ENCODE results near the gene OR52E4. TPM values are rescaled to one million over a fixed set of nuclear protein-coding genes. Genes with fewer than 3 reads are reported as not detected.

OR52E4 gene
- total RNA-seq, 1 donor from 2014 or later: not detected

DNA sequence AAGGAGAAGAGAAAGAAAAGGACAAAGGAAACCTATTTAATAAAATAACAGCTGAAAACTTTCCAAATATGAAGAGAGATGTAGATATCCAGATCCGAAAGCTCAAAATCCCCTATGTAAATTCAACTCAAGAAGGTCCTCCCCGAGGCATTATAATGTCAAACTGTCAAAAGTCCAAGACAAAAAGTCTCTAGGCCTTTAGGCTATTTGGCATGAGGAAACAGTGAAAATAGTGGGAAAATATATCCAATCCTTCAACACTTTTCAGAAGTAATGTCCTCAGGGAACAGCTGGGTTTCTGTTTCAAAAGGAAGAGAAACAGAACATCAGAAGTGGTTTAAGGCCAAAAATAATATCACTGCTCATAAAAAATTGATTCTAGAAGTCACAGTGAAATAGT lies 1.9 kb upstream of the OR52E4 start:
- H3K27me3 ChIP-seq: no peaks in the 10 kb centered on the region
- intact Hi-C loops (cut with DNase I): no loop called here

GRCh38 chr11:5881756-5882155 lies 1.3 kb downstream of the OR52E4 start:
- Histone ChIP-seq H3K27ac (no peak overlapping the region), H3K27me3 (no peaks in the 10 kb centered on the region), H3K9me3 (no peaks in the 10 kb centered on the region), H3K4me1 (no peaks in the 10 kb centered on the region), H3K36me3 (no peaks in the 10 kb centered on the region), H3K4me3 (no peak overlapping the region)
- intact Hi-C loops (cut with DNase I): no loop called here
- DNase-seq (ENCODE audit: extremely low spot score in 2 of 2): no peak
- TF ChIP-seq POLR2A (IDR thresholded peaks at IDR 0.05) (no peak), POLR2AphosphoS5 (IDR thresholded peaks at IDR 0.05; ENCODE audit: insufficient read depth in 1 of 2, low read depth in 1 of 2) (no peak)
- TF ChIP-seq, protein P1, sequence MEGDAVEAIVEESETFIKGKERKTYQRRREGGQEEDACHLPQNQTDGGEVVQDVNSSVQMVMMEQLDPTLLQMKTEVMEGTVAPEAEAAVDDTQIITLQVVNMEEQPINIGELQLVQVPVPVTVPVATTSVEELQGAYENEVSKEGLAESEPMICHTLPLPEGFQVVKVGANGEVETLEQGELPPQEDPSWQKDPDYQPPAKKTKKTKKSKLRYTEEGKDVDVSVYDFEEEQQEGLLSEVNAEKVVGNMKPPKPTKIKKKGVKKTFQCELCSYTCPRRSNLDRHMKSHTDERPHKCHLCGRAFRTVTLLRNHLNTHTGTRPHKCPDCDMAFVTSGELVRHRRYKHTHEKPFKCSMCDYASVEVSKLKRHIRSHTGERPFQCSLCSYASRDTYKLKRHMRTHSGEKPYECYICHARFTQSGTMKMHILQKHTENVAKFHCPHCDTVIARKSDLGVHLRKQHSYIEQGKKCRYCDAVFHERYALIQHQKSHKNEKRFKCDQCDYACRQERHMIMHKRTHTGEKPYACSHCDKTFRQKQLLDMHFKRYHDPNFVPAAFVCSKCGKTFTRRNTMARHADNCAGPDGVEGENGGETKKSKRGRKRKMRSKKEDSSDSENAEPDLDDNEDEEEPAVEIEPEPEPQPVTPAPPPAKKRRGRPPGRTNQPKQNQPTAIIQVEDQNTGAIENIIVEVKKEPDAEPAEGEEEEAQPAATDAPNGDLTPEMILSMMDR (IDR thresholded peaks at IDR 0.05): no peak

More for the DNA sequence above, 1.9 kb upstream of the OR52E4 start:
- H3K36me3 ChIP-seq: no peaks in the 10 kb centered on the region
- no peak overlapping the region for H3K4me3 ChIP-seq
- TF ChIP-seq POLR2A (IDR thresholded peaks at IDR 0.05): no peak
- no peak for TF ChIP-seq POLR2AphosphoS5 (IDR thresholded peaks at IDR 0.05; ENCODE audit: insufficient read depth in 1 of 2, low read depth in 1 of 2)
- TF ChIP-seq, protein P1 (IDR thresholded peaks at IDR 0.05): no peak
- H3K9me3 ChIP-seq: no peaks in the 10 kb centered on the region
- H3K27ac ChIP-seq: no peak overlapping the region
- no peaks in the 10 kb centered on the region for H3K4me1 ChIP-seq
- DNase-seq (ENCODE audit: extremely low spot score in 2 of 2): no peak

DNA sequence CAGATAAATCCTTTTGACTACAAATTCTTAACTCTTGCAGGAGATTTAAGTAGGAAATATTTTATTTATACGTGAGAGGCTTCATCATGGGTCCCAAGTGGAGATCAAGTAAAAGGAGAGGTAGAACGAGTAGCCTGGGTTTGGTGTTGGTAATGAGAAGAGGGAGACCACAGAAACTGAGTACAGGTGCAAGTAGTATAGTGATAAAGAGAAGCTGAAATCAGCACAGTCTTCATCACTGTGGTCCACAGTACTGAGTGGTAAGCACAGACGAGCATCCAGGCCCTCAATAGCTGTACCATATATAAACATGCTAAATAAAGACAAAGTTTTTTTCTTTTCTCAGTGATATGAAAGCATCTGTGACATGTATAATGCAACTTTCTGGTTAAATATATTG lies 6.7 kb downstream of the OR52E4 start:
- Histone ChIP-seq H3K4me3 (no peak overlapping the region), H3K9me3 (no peaks in the 10 kb centered on the region), H3K27ac (no peak overlapping the region), H3K36me3 (no peaks in the 10 kb centered on the region), H3K27me3 (no peaks in the 10 kb centered on the region), H3K4me1 (no peaks in the 10 kb centered on the region)
- TF ChIP-seq, protein P1 (IDR thresholded peaks at IDR 0.05): no peak
- TF ChIP-seq POLR2A (IDR thresholded peaks at IDR 0.05): no peak
- no peak for TF ChIP-seq POLR2AphosphoS5 (IDR thresholded peaks at IDR 0.05; ENCODE audit: insufficient read depth in 1 of 2, low read depth in 1 of 2)
- DNase-seq (ENCODE audit: extremely low spot score in 2 of 2): no peak
- intact Hi-C loops (cut with DNase I): no loop called here

- no peak for TF ChIP-seq POLR2A (IDR thresholded peaks at IDR 0.05)
- TF ChIP-seq, protein P1 (IDR thresholded peaks at IDR 0.05): no peak
- no peak for TF ChIP-seq POLR2AphosphoS5 (IDR thresholded peaks at IDR 0.05; ENCODE audit: insufficient read depth in 1 of 2, low read depth in 1 of 2)
- H3K4me3 ChIP-seq: no peak overlapping the region
- no peaks in the 10 kb centered on the region for H3K27me3 ChIP-seq
- H3K4me1 ChIP-seq: no peaks in the 10 kb centered on the region
- DNase-seq (ENCODE audit: extremely low spot score in 2 of 2): no peak
- H3K36me3 ChIP-seq: no peaks in the 10 kb centered on the region
- intact Hi-C loops (cut with DNase I): no loop called here
- no peaks in the 10 kb centered on the region for H3K9me3 ChIP-seq
- no peak overlapping the region for H3K27ac ChIP-seq
These were observed 7.2 kb downstream of the OR52E4 start for GRCh38 chr11:5887661-5888060.

DNA sequence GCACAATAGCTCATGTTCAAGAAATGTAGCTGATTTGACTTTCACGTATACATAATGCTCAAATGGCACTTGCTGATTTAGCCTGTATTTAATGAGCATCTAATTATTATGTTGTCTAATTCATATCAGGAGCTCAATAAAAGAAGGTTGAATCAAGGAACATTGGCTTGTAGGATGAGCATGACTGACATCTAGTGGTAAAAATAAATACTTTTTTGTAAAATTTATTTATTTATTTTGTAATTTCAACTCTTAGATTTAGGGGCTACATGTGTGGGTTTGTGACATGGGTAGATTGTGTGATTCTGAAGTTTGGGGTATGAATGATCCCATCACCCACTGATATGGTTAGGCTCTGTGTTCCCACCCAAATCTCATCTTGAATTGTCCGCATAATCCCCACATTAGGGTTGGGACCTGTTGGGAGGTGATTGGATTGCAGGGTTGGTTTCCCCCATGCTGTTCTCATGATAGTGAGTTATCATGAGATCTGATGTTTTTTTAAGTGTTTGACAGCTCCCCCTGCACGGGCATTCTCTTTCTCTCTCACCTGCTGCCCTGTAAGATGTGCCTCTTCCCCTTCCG lies 10.9 kb downstream of the OR52E4 start:
- DNase-seq (ENCODE audit: extremely low spot score in 2 of 2): no peak
- intact Hi-C loops (cut with DNase I): no loop called here
- no peaks in the 10 kb centered on the region for H3K27me3 ChIP-seq
- H3K4me3 ChIP-seq: no peak overlapping the region
- H3K36me3 ChIP-seq: no peaks in the 10 kb centered on the region
- no peaks in the 10 kb centered on the region for H3K4me1 ChIP-seq
- H3K27ac ChIP-seq: no peak overlapping the region
- TF ChIP-seq, protein P1 (IDR thresholded peaks at IDR 0.05): peak in 1 of 3 experiments; percentile 22
- no peak for TF ChIP-seq POLR2A (IDR thresholded peaks at IDR 0.05)
- no peak for TF ChIP-seq POLR2AphosphoS5 (IDR thresholded peaks at IDR 0.05; ENCODE audit: insufficient read depth in 1 of 2, low read depth in 1 of 2)
- no peaks in the 10 kb centered on the region for H3K9me3 ChIP-seq
